H1 (cell line): ENCODE results near the gene VGF. TPM values are rescaled to one million over a fixed set of nuclear protein-coding genes. Genes with fewer than 3 reads are reported as not detected.

ENCODE experiments used
- CTCF ChIA-PET: fragments of 300-600 bp; sonication (Branson Sonifier 250); formaldehyde crosslinking; loops from one replicate; lab custom pipeline; 2021; ENCODE audit not compliant: partially characterized antibody; lab: Charles Lee
- POLR2A ChIA-PET: fragments of 300-600 bp; sonication (Branson Sonifier 250); formaldehyde crosslinking; loops from one replicate; lab custom pipeline; 2021; ENCODE audit warnings: inconsistent platforms; ENCODE audit not compliant: partially characterized antibody; lab: Charles Lee
- DNase-seq, 2 experiments: peaks; one replicate each; pipeline versions ENCODE4 v3.0.0 to v3.0.0-alpha.2; 2010 to 2022; ENCODE audit warnings: low spot score in 2 of 2, low read depth in 1 of 2, mixed read lengths in 1 of 2
- FAIRE-seq: peaks from 2 replicates; lab custom pipeline; 2011; peaks lifted over from hg19 to GRCh38; lab: Jason Lieb, UNC
- H2AFZ ChIP-seq: 2 replicates; pipeline ENCODE4 v1.8.1; 2012; ENCODE audit warnings: low read length, inconsistent platforms
- H2AK5ac ChIP-seq: 2 replicates; pipeline ENCODE4 v1.6.1; 2013; ENCODE audit warnings: low read depth, low read length
- H2BK120ac ChIP-seq: replicated peaks from 2 replicates; pipeline ENCODE3; 2013; ENCODE audit warnings: low read depth, low read length, inconsistent platforms
- H2BK12ac ChIP-seq: 2 replicates; pipeline ENCODE4 v1.6.1; 2013; ENCODE audit warnings: low read depth, low read length
- H2BK15ac ChIP-seq: 2 replicates; pipeline ENCODE4 v1.6.1; 2013; ENCODE audit warnings: low read length
- H2BK20ac ChIP-seq: 2 replicates; pipeline ENCODE4 v1.6.1; 2013; ENCODE audit warnings: low read length
- H2BK5ac ChIP-seq: 2 replicates; pipeline ENCODE4 v1.6.1; 2013; ENCODE audit warnings: low read depth, low read length
- H3K14ac ChIP-seq: 2 replicates; pipeline ENCODE4 v1.6.1; 2013; ENCODE audit warnings: inconsistent platforms; ENCODE audit not compliant: insufficient read length
- H3K18ac ChIP-seq: 2 replicates; pipeline ENCODE4 v1.6.1; 2013; ENCODE audit warnings: low read length; ENCODE audit errors: extremely low read depth
- H3K23ac ChIP-seq: 2 replicates; pipeline ENCODE4 v1.6.1; 2013; ENCODE audit warnings: inconsistent platforms; ENCODE audit not compliant: insufficient read length
- H3K23me2 ChIP-seq: 2 replicates; pipeline ENCODE4 v1.6.1; 2013; ENCODE audit warnings: low read depth, low read length
- H3K27ac ChIP-seq: 2 replicates; pipeline ENCODE4 v1.6.1; 2011; ENCODE audit warnings: low read depth, low read length, inconsistent platforms
- H3K27me3 ChIP-seq, 4 experiments: replicated peaks in 1 of 4; 1 replicate in 1 of 4; 2 replicates in 3 of 4; pipeline versions ENCODE4 v1.6.1 to v1.8.1; 2011 to 2013; ENCODE audit warnings: low read length in 3 of 4, mild to moderate bottlenecking in 3 of 4, inconsistent platforms in 2 of 4, mixed read lengths in 2 of 4, moderate library complexity in 1 of 4; ENCODE audit not compliant: control insufficient read depth in 3 of 4, insufficient read depth in 3 of 4; ENCODE audit errors: extremely low read depth in 1 of 4
- H3K36me3 ChIP-seq, 4 experiments: 2 replicates each; pipeline versions ENCODE4 v1.6.1 to v1.8.1; 2011 to 2013; ENCODE audit warnings: mild to moderate bottlenecking in 4 of 4, low read length in 3 of 4, moderate library complexity in 2 of 4, control low read depth in 1 of 4, inconsistent platforms in 1 of 4; ENCODE audit not compliant: insufficient read depth in 4 of 4, control insufficient read depth in 2 of 4
- H3K4ac ChIP-seq: replicated peaks from 2 replicates; pipeline ENCODE3; 2013; ENCODE audit warnings: low read length, low read depth, mixed read lengths, inconsistent platforms; ENCODE audit not compliant: insufficient read length
- H3K4me1 ChIP-seq, 4 experiments: replicated peaks in 1 of 4; 1 replicate in 1 of 4; 2 replicates in 3 of 4; pipeline versions ENCODE4 v1.6.1 to v1.8.1; 2011 to 2013; ENCODE audit warnings: low read length in 3 of 4, inconsistent platforms in 2 of 4, mixed read lengths in 1 of 4; ENCODE audit not compliant: insufficient read depth in 4 of 4, control insufficient read depth in 3 of 4
- H3K4me2 ChIP-seq, 2 experiments: 2 replicates each; pipeline versions ENCODE4 v1.6.1 to v1.8.1; 2011 to 2013; ENCODE audit warnings: low read depth in 2 of 2, low read length in 2 of 2, control low read depth in 1 of 2, inconsistent platforms in 1 of 2, mild to moderate bottlenecking in 1 of 2; ENCODE audit not compliant: insufficient read depth in 1 of 2
- H3K4me3 ChIP-seq, 4 experiments: fragments of 200-600, 300-600 bp in 1 of 4; sonication (generic), shearing (Covaris generic), sonication (Bioruptor Twin) in 1 of 4; 2 replicates each; pipeline versions ENCODE4 v1.5.1 to v1.8.1; 2011 to 2016; ENCODE audit warnings: low read length in 4 of 4, low read depth in 3 of 4, control low read depth in 2 of 4, inconsistent platforms in 2 of 4, mild to moderate bottlenecking in 2 of 4, mixed read lengths in 1 of 4, moderate library complexity in 1 of 4; ENCODE audit not compliant: insufficient read depth in 2 of 4; ENCODE audit errors: extremely low read depth in 1 of 4
- H3K56ac ChIP-seq: replicated peaks from 2 replicates; pipeline ENCODE3; 2013; ENCODE audit warnings: low read depth, mild to moderate bottlenecking, mixed read lengths, low read length, inconsistent platforms; ENCODE audit not compliant: insufficient read length
- H3K79me1 ChIP-seq: 2 replicates; pipeline ENCODE4 v1.6.1; 2013; ENCODE audit warnings: low read depth, low read length, control low read depth
- H3K79me2 ChIP-seq, 2 experiments: 2 replicates each; pipeline versions ENCODE4 v1.6.1 to v1.8.1; 2012 to 2013; ENCODE audit warnings: low read length in 2 of 2, mild to moderate bottlenecking in 2 of 2, inconsistent platforms in 1 of 2; ENCODE audit not compliant: insufficient read depth in 2 of 2, control insufficient read depth in 1 of 2
- H3K9ac ChIP-seq, 4 experiments: replicated peaks in 1 of 4; 1 replicate in 1 of 4; 2 replicates in 3 of 4; pipeline versions ENCODE4 v1.6.1 to v1.8.1; 2011 to 2013; ENCODE audit warnings: low read depth in 3 of 4, low read length in 3 of 4, control low read depth in 2 of 4, mild to moderate bottlenecking in 2 of 4, moderate library complexity in 2 of 4, inconsistent platforms in 1 of 4; ENCODE audit errors: extremely low read depth in 1 of 4
- H3K9me3 ChIP-seq, 2 experiments: 2 replicates each; pipeline versions ENCODE4 v1.6.1 to v1.8.1; 2012 to 2013; ENCODE audit warnings: mild to moderate bottlenecking in 2 of 2, moderate library complexity in 2 of 2, control low read depth in 1 of 2, inconsistent platforms in 1 of 2, low read depth in 1 of 2, low read length in 1 of 2, mixed read lengths in 1 of 2; ENCODE audit not compliant: insufficient read depth in 2 of 2
- H4K20me1 ChIP-seq, 2 experiments: replicated peaks in 1 of 2; 2 replicates each; pipeline versions ENCODE3 to v1.8.1; 2011 to 2013; ENCODE audit warnings: inconsistent platforms in 2 of 2, low read length in 2 of 2, mild to moderate bottlenecking in 1 of 2; ENCODE audit not compliant: insufficient read depth in 2 of 2, control insufficient read depth in 1 of 2
- H4K5ac ChIP-seq: 2 replicates; pipeline ENCODE4 v1.6.1; 2013; ENCODE audit warnings: low read length, low read depth, mixed read lengths, inconsistent platforms; ENCODE audit not compliant: insufficient read length
- H4K8ac ChIP-seq: 2 replicates; pipeline ENCODE4 v1.8.0; 2013; ENCODE audit warnings: mild to moderate bottlenecking, moderate library complexity, low read length, inconsistent platforms; ENCODE audit not compliant: insufficient read depth; ENCODE audit errors: extremely low read depth
- H4K91ac ChIP-seq: replicated peaks from 2 replicates; pipeline ENCODE3; 2013; ENCODE audit warnings: low read length, mixed read lengths, inconsistent platforms; ENCODE audit not compliant: insufficient read length
- CBX8 ChIP-seq: fragments of 300-800, 300-1000 bp; sonication (generic); IDR thresholded peaks from 2 replicates; pipeline ENCODE4 v1.7.1; 2016; ENCODE audit warnings: low read depth, low read length, borderline replicate concordance
- CREB1 ChIP-seq: IDR thresholded peaks from 2 replicates; pipeline ENCODE4 v1.6.1; 2012; ENCODE audit warnings: inconsistent platforms
- KDM5A ChIP-seq: fragments of 200-600 bp; IDR thresholded peaks from 2 replicates; pipeline ENCODE4 v1.7.1; 2012; ENCODE audit warnings: mild to moderate bottlenecking, low read length, inconsistent platforms, mixed read lengths
- MAX ChIP-seq: IDR thresholded peaks from 2 replicates; pipeline ENCODE4 v1.6.1; 2012; ENCODE audit warnings: inconsistent platforms
- NANOG ChIP-seq: IDR thresholded peaks from 2 replicates; pipeline ENCODE4 v1.6.1; 2011; ENCODE audit warnings: low read length, low read depth, mild to moderate bottlenecking, inconsistent platforms; ENCODE audit not compliant: insufficient read depth, poor library complexity, severe bottlenecking
- NRF1 ChIP-seq: IDR thresholded peaks from 2 replicates; pipeline ENCODE4 v1.6.1; 2011; ENCODE audit warnings: mild to moderate bottlenecking, low read depth, low read length, improper control_type of control experiment
- SUZ12 ChIP-seq: fragments of 200-600 bp; sonication (generic); IDR thresholded peaks from 2 replicates; pipeline ENCODE4 v1.6.1; 2012; ENCODE audit warnings: mild to moderate bottlenecking, inconsistent platforms, low read length, moderate library complexity, mixed read lengths
- WGBS, 2 experiments: shearing (Covaris generic) in 1 of 2; methylation state at CpG; one replicate each; pipeline versions ENCODE4 v1.1.6 to v1.1.7; 2013 to 2015; ENCODE audit warnings: low lambda C conversion rate in 2 of 2, mixed read lengths in 2 of 2, inconsistent platforms in 1 of 2, low coverage in 1 of 2, missing lambda C conversion rate in 1 of 2; ENCODE audit not compliant: insufficient replicate concordance in 2 of 2, insufficient coverage in 1 of 2, insufficient read length in 1 of 2; ENCODE audit errors: extremely low coverage in 1 of 2, missing lambda C conversion rate in 1 of 2; 5-methylcytosine and 5-hydroxymethylcytosine counted together
- polyA plus RNA-seq, 7 experiments: library from polyadenylated mRNA; depleted of rRNA in 3 of 7; stranded (reverse) in 5 of 7; unstranded in 2 of 7; fragments of >200 nt in 5 of 7; fragments of 200-250 nt in 2 of 7; gene quantifications; 1 replicate in 5 of 7; 2 replicates in 1 of 7; 4 replicates in 1 of 7; pipeline versions ENCODE4 v1.2.1 to v1.2.3, GENCODE V29; 2011 to 2013; ENCODE audit warnings: missing spikeins in 2 of 7, mixed read lengths in 2 of 7
- total RNA-seq: library from RNA; stranded (reverse); fragmentation: NEBNext Ultra II Directional; extraction: Animal tissue kit (Norgen Biotek cat#: 25700); gene quantifications from 2 replicates; pipeline ENCODE4 v1.2.1, GENCODE V29; 2021
- TF ChIP-seq, protein P1 (sequence below): IDR thresholded peaks from 2 replicates; pipeline ENCODE4 v1.6.1; 2012; ENCODE audit warnings: low read length, inconsistent platforms
- TF ChIP-seq, protein P2 (sequence below), 3 experiments: IDR thresholded peaks; 1 replicate in 2 of 3; 2 replicates in 1 of 3; pipeline versions ENCODE4 v1.5.1 to v1.6.1; 2011; ENCODE audit warnings: low read length in 3 of 3, mild to moderate bottlenecking in 3 of 3, inconsistent platforms in 2 of 3, low read depth in 1 of 3, moderate library complexity in 1 of 3; ENCODE audit not compliant: insufficient read depth in 1 of 3; ENCODE audit errors: control extremely low read depth in 1 of 3

The VGF gene
- total and polyA plus RNA-seq, 2 of the 8 experiments (the other 6 are each of a cell fraction or from before 2014, with no cell fraction given), result 1.6 to 7.0 TPM

GRCh38 chr7:101206665-101207042, 41.3 kb upstream of the VGF start:
- Histone ChIP-seq H3K4me3 (no peak overlapping the region), H2BK20ac (no peak overlapping the region), H2BK12ac (no peak overlapping the region), H3K27ac (no peak overlapping the region), H3K4me1 (peaks cover 0 to 6% (median 3%) of the 10 kb centered on the region in 4 experiments; a peak in 5 of 7 replicates), H3K18ac (no peak overlapping the region), H3K36me3 (no peaks in the 10 kb centered on the region; a peak in 2 of 8 replicates), H3K4me2 (no peak overlapping the region), H2BK120ac (no peak overlapping the region), H3K9me3 (no peaks in the 10 kb centered on the region), H4K20me1 (peaks cover 0 to 2% of the 10 kb centered on the region in 2 experiments), H4K91ac (no peak overlapping the region), H3K79me2 (no peaks in the 10 kb centered on the region), H2AK5ac (no peak overlapping the region), H4K5ac (no peak overlapping the region), H2BK5ac (no peak overlapping the region), H3K9ac (no peak overlapping the region), H3K79me1 (no peaks in the 10 kb centered on the region), H3K23ac (no peak overlapping the region), H3K14ac (no peak overlapping the region), H3K56ac (no peak overlapping the region), H2BK15ac (no peak overlapping the region), H3K27me3 (peaks cover 0 to 13% (median 7%) of the 10 kb centered on the region in 4 experiments; a peak in 5 of 7 replicates), H4K8ac (no peak overlapping the region), H3K4ac (no peak overlapping the region), H3K23me2 (peaks cover 7% of the 10 kb centered on the region; the same call in 1 of the 2 replicates), H2AFZ (no peak overlapping the region)
- no peak for FAIRE-seq
- ChIA-PET CTCF (interaction anchor here (0.6 to 1.7 kb wide), 6 partner anchors 14 to 231 kb away, joined by 3 to 6 read pairs (median 4); no protein-coding TSS in a partner anchor), POLR2A (interaction anchor here (0.7 to 2.4 kb wide), 5 partner anchors 8 to 68 kb away, joined by 3 to 7 read pairs (median 6); partner anchors contain the start of gene CLDN15)
- DNase-seq, result no peak
- WGBS, 2 experiments, result 94% methylated on average over 18 of the region's 19 CpGs; no CpG with 5 or more reads in 1 of the 2 experiments
- TF ChIP-seq NANOG (no peak), CREB1 (no peak), KDM5A (no peak), CBX8 (no peak), SUZ12 (no peak), NRF1 (no peak), MAX (no peak)
- TF ChIP-seq, protein P1, sequence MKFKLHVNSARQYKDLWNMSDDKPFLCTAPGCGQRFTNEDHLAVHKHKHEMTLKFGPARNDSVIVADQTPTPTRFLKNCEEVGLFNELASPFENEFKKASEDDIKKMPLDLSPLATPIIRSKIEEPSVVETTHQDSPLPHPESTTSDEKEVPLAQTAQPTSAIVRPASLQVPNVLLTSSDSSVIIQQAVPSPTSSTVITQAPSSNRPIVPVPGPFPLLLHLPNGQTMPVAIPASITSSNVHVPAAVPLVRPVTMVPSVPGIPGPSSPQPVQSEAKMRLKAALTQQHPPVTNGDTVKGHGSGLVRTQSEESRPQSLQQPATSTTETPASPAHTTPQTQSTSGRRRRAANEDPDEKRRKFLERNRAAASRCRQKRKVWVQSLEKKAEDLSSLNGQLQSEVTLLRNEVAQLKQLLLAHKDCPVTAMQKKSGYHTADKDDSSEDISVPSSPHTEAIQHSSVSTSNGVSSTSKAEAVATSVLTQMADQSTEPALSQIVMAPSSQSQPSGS, result no peak
- TF ChIP-seq, protein P2, sequence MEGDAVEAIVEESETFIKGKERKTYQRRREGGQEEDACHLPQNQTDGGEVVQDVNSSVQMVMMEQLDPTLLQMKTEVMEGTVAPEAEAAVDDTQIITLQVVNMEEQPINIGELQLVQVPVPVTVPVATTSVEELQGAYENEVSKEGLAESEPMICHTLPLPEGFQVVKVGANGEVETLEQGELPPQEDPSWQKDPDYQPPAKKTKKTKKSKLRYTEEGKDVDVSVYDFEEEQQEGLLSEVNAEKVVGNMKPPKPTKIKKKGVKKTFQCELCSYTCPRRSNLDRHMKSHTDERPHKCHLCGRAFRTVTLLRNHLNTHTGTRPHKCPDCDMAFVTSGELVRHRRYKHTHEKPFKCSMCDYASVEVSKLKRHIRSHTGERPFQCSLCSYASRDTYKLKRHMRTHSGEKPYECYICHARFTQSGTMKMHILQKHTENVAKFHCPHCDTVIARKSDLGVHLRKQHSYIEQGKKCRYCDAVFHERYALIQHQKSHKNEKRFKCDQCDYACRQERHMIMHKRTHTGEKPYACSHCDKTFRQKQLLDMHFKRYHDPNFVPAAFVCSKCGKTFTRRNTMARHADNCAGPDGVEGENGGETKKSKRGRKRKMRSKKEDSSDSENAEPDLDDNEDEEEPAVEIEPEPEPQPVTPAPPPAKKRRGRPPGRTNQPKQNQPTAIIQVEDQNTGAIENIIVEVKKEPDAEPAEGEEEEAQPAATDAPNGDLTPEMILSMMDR (IDR thresholded peaks at IDR 0.05; ENCODE audit: control extremely low read depth in 1 of 3, insufficient read depth in 1 of 3, low read depth in 1 of 3, low read length in 3 of 3), result no peak
